C4-2B (cell line): ENCODE measurements around the gene ARMC2.

Experiments
- CTCF ChIP-seq: fragments of 450-650 bp; conservative IDR thresholded peaks from 2 replicates; pipeline ENCODE4 v1.5.1; 2017; ENCODE audit warnings: mild to moderate bottlenecking
- ZFX ChIP-seq: fragments of 450-650 bp; IDR thresholded peaks from 2 replicates; pipeline ENCODE4 v1.6.1; 2017

GRCh38 chr6:108836061-108836460 lies 12.2 kb upstream of the ARMC2 start:
- no peak for TF ChIP-seq CTCF
- TF ChIP-seq ZFX: no peak
